IPS-18c (cell line): ENCODE results near the gene PKP1.

Source experiments
- H3K4me3 ChIP-seq: 2 replicates; pipeline ENCODE4 v1.7.0; 2013; ENCODE audit warnings: low read depth, mild to moderate bottlenecking, low read length, moderate library complexity; ENCODE audit not compliant: insufficient read depth
- H3K9me3 ChIP-seq: one replicate; pipeline ENCODE4 v1.6.1; 2013; ENCODE audit warnings: mild to moderate bottlenecking, low read length, moderate library complexity; ENCODE audit not compliant: control insufficient read depth, insufficient read depth

The PKP1 gene

DNA sequence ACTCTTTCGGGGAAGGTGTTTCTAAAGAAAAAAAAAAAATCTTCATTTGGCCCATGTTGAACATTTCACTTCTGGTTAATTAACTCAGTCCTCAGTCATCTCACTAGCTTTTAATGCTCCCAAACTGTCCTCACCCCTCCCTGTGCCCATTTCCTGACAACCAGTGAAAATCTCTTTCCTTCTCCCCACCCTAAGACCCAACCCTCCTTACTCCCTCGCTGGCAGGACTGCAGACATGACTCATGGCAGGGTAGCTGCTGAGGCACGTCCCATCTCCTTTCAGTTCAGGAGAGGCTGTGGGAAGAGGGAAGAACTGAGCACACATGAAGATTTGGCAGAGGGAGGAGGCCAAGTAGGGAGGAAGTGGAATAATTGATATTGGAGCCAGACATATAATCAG, 12.6 kb downstream of the PKP1 start:
- Histone ChIP-seq H3K9me3 (no peaks in the 10 kb centered on the region), H3K4me3 (no peak overlapping the region)

DNA sequence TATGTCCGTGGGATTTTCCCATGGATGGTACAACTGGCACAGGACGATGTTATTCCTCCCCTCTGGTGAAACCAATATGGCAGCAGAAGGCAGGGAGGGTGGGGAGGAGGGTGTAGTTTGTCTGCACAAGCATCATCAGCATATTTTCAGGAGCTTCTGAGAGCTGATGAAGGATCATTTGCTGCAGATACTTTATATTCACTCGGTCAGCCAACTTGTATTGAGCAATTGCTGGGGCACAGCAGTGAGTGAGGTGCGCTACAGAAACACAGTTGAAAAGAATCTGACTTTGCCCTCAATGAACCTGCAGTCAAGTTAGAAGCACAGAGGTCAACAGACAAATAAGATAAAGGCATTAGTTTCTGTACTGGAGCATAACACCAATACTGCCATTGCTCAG, 13.0 kb downstream of the PKP1 start:
- H3K4me3 ChIP-seq: no peak overlapping the region
- H3K9me3 ChIP-seq: no peaks in the 10 kb centered on the region

DNA sequence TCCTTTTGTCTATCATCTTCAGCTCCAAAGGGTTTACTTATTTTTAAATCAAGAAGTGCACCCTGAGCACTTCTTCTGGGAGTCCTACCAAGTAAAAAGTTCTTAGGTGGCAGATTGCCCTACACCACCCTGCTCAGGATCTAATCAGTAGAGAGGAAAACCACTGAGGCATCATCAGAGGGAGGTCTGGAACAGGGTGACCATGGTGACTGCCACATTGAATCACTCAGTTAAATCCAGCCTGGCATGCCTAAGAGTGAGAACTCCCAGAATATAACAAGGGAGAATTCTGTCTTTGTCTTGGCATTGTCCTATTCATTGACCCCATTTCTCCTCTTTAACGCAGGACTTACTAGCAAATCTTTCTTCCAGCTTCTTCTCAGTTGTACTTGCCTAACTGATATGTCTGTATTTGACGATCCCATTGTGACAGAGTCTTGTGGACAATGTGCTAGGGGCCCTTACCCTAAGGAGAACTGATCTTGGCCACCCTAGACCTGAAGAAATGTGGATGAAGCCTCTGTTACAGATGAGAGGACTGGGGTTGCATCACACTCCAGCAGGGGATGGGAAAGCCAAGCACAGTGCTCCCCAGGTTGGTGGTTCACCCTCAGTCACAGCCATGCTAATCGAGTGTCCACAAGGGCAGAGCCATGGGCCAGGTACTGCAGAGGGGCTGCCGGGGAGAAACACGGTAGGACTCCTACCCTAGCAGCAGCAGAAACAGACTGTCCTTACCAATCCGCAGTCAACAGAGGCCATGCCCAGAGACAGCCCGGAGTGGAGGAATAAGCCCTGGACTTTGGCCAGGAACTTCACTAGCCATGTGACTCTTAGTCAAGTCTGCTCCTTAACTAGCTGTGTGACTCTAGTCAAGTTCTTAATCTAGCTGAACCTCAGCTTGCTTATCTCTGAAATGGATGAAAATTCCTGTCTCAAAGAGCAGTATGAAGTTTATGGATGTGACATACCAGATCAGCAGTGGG, 15.4 kb downstream of the PKP1 start:
- Histone ChIP-seq H3K4me3 (no peak overlapping the region), H3K9me3 (no peaks in the 10 kb centered on the region)

DNA sequence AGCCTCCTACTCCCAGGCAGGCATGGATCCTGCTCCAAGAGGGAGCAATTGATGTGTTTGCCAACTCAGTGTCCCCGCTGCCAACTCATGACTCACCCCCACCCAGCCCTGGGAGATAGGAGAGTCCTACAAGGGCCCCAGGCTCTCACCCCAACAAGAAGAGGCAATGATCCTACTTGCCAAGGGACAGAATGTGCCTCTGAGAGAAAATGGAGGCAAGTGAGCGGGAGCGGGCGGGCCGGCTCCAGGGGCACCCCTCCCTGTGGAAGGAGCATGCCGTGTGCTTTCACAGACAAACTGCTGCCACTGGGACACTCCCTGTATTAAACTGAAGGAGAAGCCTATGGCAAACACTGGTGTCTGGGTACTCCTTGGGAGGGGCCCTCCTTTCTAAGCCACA, 16.7 kb downstream of the PKP1 start:
- Histone ChIP-seq H3K4me3 (no peak overlapping the region), H3K9me3 (no peaks in the 10 kb centered on the region)

DNA sequence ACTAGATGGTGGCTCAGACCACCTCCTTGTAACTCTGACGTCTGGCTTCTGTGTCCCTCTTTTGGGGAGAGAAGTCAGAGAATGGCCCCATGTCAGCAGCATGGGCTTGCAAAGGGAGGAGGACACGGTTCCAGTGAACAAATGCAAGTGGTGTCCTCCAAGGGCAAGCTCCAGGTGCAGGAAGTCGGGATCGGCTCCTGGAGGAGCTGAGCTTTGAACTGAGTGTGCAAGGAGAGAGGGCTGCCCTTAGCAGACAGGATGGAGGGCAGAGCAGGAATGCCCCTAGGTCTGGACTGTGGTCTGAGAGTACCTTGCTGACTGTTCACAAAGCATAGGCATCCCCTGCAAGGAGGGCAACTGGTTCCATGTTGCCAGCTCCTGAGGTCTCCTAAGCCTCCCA, 17.3 kb downstream of the PKP1 start:
- Histone ChIP-seq H3K4me3 (no peak overlapping the region), H3K9me3 (no peaks in the 10 kb centered on the region)

DNA sequence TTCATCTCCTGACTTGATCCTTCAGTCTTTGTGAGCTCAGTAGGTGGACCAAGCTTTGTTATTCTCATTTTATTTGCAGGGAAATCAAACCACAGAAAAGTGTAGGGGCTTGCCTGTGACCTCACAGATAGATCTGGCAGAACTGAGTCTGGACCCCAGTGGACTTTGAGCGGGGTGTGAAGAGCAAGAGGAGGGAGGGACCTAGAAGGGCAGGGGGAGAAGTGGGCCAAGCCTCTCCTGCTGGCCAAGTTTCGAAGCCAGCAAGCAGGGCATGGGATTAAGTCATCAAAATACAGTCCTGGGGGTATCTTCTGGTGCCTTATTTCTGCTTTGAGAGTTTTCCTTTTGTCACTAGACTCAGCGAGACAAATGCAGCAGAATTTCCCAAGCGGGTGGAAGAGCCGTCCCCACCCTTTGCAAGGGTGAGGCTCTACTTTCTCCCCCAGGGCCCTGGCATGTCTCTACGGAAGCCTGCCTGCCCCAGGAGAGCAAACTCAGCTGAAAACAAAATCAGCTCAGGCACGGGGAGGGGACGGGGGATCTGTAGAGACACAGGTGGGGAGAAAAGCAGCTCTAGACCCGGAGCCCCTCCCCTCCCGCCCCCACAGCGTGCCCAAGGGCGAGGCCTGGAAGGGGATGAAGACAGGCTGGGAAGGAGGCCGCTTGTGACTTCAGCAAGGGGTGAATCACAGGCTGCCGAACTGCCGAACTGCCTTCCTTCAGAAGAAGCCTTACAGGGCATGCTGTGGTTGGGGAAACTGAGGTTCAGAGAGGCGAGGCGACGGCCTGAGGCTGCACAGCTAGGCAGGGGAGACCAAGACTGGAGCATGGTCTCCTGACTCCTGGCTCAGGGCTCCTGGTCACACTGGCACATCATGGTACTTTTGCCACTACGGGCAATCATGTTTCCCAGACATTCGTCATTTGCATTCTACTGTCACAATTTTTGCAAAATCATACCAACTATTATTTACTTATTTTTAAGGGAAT, 19.2 kb downstream of the PKP1 start:
- H3K9me3 ChIP-seq: no peaks in the 10 kb centered on the region
- no peak overlapping the region for H3K4me3 ChIP-seq

DNA sequence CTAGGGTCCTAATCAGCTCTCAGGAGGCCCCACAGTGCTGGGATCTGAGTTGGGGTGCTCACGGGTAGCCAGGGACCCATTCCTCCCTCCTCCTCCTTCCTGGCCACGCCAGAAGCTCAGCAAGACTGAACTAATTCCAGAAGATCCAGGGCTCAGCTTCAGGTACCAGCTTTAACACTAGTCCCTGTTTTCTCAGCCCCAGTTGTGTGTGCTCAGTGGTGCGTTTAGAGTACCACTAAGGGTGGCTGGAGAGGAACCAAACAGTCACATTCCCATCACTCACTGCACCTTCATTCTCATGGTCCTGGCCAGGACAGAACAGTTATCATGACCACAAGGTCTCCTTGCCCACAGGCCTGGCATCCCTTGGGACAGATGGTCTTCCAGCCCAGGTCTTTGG, 20.8 kb downstream of the PKP1 start:
- H3K4me3 ChIP-seq: no peak overlapping the region
- no peaks in the 10 kb centered on the region for H3K9me3 ChIP-seq

DNA sequence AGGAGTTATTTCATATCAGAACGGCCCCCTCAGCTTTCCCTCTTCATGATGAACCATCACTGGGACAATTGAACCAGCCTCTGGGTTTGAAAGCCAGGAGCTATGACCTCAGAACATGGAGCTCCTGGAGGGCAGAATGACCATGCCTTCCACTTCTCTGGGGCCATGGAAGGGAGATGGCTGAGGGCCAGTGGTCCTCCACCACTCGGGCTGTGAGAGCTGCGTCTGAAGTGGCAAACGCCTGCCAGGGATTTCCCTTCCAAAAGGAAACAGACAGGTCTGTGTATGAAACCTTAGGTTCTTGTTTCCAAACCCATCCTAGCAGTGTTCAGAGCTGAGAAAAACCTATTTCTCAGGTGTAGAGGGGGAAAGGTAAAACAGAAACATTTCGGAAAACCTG, 22.5 kb downstream of the PKP1 start:
- no peaks in the 10 kb centered on the region for H3K9me3 ChIP-seq
- no peak overlapping the region for H3K4me3 ChIP-seq

DNA sequence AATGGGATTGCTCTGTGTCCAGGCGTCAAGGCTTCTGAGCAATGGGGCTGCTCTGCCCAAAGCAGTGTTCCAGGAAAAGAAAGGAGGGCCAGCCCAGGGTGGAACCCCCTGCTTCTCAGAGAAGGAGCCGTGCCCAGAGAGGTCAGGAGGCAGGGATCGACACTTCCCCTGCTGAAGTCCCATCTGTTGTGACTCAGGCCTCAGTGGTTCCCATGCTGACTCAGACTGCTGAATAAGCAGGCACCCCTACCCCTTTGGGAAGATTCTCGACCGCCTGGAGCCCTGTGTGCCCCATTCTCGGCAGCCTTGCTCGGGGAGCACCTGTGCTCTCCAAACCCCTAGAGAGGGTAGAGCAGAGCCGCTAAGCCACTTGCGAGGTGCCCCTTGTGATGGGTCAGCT, 23.9 kb downstream of the PKP1 start:
- Histone ChIP-seq H3K9me3 (no peaks in the 10 kb centered on the region), H3K4me3 (no peak overlapping the region)

DNA sequence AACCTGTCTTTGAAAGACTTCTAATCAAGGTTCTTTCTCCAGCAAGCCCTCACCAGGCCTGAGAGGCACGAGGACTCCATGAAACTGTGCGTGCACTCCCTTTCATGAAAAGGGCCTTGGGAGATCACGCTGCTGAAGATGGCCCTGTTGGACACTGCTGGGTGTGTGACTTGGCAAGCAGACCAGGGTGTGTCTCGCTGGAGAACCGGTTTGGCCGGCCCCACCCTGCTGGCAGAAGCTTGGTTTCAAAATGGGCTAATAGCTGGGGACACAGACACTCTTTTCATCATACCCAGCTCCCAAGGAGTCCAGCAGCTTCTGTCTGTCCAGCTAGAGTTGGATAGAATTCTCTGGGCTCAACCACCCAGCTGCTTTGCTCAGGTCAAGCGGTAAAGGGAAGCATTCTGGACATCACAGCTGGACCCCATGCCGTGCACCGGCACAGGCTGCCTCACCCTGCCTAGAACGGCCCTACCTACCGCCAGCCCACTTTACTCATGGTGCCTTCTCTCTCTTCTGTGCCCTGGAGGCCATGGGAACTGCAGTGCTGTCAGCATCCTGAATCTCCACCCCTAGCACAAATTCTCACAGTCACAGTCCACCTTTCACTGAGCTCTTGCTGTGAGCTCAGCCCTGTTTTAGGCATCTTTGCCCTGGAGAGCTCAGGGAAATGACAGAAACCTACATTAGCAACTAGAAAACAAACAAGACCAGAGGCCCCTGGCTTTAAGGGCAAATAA, 24.6 kb downstream of the PKP1 start:
- Histone ChIP-seq H3K4me3 (no peak overlapping the region), H3K9me3 (no peaks in the 10 kb centered on the region)

DNA sequence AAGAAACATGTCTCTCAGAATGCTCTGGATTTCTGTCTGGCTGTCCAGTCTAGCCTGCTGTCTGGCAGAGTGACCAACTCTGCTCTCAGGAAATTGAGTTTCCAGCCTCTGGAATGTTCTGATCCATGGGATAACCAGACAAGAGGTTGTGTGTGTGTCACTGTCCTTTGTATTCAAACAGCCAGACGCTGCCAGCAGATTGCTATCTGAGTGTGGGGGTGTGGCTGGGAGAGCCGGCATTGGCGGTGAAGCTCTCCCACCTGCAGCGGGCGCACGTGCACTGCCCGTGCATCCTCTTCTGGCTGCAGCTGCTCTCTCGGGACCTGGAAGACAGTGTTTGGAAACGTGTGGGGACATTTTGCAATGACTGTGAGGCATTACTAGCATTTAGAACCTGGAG, 26.1 kb downstream of the PKP1 start:
- Histone ChIP-seq H3K9me3 (no peaks in the 10 kb centered on the region), H3K4me3 (no peak overlapping the region)

DNA sequence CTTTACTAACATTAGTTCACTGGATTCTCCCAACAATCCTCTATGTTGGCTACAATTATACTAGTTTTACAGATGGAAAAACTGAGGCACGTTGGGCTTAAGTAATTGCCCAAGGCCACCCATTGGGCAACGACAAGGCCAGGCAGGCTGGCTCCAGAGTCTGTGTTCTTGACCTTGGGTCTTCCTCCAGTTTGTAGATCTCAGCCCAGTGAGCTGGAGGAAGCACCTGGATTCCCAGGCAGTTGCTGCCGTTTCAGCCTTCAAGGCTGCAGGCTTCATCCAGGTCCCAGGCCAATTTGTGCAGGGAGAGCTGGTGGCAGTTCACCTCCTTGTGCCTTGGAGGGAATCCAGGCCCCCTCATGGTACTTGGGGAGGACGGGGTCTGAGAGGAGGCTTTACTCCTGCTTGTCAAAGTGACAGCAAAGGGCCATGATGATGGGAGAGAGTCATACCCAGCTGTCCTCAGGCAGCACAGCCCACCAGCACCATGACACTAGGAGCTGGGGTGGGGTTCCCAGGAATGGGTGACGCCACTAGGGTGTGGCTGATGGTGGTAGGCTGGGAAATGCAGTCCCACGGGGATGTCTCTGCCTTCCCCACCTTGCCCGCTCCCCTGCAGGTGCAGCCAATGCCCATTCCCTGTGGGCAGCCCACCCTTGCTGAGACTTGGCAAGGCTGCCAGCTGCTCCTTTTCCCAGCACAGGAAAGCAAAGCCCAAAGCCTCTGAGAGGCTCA, 27.1 kb downstream of the PKP1 start:
- H3K4me3 ChIP-seq: no peak overlapping the region
- no peaks in the 10 kb centered on the region for H3K9me3 ChIP-seq

DNA sequence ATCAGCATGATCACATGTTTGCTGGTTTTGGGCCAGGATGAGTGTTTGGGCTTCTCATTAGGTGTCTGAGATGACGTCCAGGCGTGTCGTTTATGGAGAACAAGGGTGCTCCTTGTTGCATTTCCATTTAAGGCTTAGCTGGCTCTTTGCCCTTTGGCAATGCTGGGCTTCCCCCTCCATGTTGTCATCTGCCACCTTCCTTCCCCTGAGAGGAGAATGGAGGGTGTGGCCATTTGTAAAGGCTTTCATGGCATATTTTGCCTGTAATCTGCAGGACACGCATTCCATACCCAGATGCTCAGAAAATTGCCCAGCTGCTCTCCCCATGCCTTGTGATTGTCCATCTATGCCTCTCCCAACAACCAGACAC, 27.7 kb downstream of the PKP1 start:
- no peaks in the 10 kb centered on the region for H3K9me3 ChIP-seq
- no peak overlapping the region for H3K4me3 ChIP-seq

DNA sequence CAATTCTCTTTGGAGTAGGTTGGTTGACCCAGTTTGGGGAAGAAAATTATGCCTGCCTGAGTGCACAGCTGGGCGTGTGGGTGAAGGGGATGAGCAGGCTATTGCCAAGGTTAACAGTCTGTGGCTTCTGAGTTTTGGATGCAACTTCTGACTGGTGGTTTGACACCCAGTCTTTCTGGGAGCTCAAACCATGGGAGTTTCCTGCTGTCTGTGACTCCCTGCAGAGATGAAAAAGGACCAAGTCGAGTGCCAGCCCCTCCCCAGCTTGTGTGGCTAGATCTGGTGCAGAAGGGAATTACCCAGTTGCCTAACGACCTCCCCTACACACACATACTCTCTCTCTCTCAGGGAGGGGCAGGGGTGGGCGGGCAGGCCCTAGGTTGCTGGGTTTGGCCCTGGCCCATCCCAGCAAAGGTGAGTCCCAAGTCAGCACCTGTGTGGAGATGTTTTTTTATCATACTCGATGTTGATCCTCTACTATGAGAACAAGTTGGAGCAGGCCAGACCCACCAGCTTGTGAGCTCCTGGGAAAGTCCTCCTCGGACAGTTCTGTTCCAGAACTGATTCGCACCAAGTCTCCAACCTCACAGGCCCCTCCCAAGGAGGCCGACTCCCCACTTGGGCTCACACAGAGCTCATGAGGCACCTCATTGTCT, 28.2 kb downstream of the PKP1 start:
- no peak overlapping the region for H3K4me3 ChIP-seq
- H3K9me3 ChIP-seq: no peaks in the 10 kb centered on the region

DNA sequence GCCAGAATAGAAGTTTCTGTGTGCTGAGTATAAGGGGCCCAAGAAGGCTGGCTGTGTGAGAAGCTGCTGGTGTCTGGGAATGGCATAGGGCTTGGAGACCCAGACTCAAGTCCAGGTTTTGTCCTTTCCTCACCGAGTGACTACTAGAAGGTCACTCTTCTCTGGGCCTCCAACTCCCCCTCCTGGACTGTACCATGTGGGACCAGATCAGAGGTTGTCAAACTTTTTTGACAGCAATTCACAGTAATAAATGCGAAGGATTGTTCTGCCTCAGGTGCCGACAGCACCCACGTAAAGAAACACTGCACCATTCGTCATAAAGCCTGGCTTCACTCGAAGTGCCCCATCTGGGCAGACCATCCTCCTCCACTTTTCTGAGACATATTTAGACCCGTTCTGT, 29.0 kb downstream of the PKP1 start:
- Histone ChIP-seq H3K4me3 (no peak overlapping the region), H3K9me3 (no peaks in the 10 kb centered on the region)

DNA sequence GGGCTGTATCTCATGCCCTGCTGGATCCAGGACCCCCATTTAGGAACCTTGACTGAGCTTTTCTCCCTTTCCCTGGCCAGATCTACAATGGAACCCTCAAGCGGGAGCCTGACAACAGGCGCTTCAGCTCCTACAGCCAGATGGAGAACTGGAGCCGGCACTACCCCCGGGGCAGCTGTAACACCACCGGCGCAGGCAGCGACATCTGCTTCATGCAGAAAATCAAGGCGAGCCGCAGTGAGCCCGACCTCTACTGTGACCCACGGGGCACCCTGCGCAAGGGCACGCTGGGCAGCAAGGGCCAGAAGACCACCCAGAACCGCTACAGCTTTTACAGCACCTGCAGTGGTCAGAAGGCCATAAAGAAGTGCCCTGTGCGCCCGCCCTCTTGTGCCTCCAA, 29.8 kb downstream of the PKP1 start:
- no peak overlapping the region for H3K4me3 ChIP-seq

More for the DNA sequence above, 29.8 kb downstream of the PKP1 start:
- H3K9me3 ChIP-seq: no peaks in the 10 kb centered on the region
